Hematopoietic multipotent progenitor cell treated with erythropoietin and hydrocortisone succinate and interleukin-3 and kit ligand, for 6 days (in vitro differentiated cells): Measurements from ENCODE around the gene OSBPL8.
A peak's percentile ranks its signal among the peaks of the same experiment; 100 is the strongest.
"Not testable (repeated sequence)": the region's sequence is repeated elsewhere in the genome, so short reads cannot be mapped to it uniquely, and the experiment has no call there.

Experiments used
- DNase-seq: peaks from one replicate; pipeline ENCODE4 v3.0.0-alpha.2; 2015

OSBPL8 gene

DNA sequence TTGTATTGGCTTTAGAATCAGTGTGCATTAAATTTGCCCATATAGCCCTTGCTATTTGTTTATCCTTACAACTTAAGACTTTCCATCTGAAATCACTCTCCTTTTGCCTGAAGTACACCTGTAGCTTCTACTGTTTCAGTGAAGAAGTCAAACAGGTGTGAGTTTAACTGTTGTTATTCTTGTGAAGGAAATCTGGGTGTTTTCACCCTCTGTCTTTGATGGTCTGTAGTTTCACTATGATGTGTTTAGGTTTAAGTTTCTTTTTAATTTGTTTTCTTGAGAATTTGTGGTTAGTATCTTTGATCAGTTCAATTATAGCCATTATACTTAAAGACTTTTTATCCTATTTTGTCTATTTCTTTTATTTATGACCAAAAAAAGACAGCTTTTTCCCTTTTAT lies 142.5 kb downstream of the OSBPL8 start:
- DNase-seq = no peak

DNA sequence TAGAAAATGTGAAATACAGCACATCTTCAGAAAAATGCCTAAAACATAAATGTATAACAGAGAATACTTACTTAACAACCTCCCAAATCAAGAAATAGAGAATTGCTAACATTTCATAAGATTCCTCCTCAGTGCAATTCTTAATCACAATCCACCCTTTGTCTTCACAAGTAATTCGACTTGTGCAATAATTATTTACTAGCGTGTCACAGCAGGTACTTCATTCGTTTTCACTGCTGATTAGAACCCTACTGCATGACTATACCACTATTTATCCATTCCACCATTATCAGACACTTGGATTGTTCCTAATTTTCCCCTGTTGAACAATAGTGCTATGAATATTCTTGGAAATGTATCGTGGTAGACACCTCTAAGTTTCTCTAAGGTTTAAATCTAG lies 146.4 kb downstream of the OSBPL8 start:
- DNase-seq = no peak

DNA sequence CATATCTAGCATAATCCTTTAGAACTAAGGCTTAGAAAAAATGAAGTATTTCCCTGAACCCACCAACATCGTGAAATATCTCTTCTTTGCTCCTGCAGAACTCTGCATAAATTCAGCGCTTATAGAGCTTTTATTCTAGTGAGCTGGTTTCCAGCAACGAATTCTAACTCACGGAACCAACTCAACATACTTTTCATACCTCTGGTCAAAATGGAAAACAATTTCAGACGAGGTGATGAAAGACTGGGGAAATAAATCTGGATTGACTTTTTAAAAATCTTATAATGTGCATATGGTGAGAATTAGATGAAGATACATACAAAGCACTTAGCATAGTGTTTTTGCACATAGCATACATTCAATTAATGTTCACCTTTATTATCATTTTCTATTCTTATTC lies 148.8 kb downstream of the OSBPL8 start:
- no peak for DNase-seq

DNA sequence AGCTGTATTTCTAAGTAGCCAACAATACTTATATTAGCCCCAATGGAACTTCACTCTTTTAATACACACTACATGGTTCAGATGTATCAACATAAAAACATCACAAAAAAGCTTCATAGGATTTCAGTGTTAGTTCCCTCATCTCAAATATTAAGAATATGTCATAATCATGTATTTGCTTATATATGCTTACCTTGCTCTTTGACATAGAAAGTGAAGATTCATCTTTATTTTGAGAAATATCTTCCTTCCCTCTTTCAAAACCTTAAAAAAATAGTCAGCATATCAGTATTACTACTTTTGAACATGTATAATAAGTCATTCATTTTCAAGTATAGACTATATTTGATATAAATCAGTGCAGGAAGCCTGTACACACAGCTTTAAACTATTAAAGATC lies 149.2 kb downstream of the OSBPL8 start:
- DNase-seq = no peak

DNA sequence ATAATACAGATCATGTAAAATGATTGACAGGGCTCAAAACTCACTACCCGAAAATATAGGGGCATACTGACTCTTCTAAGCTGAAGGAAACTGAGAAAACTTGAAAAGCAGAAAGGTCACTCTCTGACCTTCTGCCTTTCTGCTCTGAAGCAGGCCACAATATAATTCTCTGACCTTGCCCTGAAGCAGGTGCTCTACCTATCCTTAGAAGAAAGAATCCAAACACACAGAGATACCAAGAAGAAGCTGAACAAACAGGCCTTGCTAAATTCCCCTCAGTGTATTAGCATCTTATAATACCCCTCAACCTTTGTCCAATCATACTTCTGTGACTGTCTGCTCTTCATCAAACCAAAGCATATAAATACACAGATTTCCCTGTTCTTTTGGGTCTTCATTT lies 150.5 kb downstream of the OSBPL8 start:
- DNase-seq = no peak

DNA sequence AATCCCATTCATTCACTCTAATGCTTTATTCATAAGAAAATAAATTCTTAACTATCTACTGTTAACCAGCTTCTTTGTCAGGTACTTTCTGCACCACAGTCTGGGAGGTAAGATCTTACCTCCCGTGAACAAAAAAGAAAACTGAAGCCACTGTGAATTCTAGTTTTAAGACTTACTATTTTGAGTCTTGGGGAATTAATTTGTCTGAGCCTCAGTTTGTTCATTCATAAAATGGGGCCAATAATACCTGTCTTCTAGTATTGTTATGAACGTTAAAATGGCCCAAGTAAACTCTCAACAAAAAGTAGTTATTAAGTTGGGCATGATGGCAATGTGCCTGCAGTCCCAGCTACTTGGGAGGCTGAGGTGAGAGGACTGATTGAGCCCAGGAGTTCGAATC lies 151.9 kb downstream of the OSBPL8 start:
- DNase-seq = no peak

DNA sequence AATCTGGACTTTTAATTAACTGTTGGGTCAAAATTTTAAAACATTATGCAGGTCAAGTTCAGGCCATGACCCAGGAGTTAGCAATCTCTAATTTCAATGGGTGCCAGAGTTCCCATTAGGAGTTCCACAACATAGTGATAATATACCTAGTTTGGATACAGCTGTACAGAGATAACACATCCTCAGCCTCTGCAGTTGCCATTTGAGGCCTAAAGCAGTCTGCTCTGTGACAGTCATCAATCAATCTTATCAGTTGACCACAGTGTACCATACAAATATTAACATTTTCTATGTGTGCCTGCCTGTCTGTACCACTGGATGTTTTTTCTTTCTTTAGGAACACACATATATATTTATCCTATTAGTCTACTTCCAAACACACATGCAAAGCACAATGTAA lies 157.3 kb downstream of the OSBPL8 start:
- DNase-seq = peak; percentile 66

DNA sequence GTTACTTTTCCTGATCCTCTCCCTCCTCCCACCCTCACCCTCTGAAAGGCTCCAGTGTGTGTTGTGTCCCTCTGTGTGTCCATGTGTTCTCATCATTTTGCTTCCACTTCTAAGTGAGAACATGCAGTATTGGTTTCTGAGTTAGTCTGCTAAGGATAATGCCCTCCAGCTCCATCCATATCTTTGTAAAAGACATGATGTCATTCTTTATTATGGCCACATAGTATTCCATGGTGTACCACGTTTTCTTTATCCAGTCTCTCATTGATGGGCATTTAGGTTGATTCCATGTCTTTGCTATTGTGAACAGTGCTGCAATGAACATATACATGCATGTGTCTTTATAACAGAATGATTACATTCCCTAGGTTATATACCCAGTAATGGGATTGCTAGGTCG lies 159.4 kb downstream of the OSBPL8 start:
- DNase-seq = no peak

DNA sequence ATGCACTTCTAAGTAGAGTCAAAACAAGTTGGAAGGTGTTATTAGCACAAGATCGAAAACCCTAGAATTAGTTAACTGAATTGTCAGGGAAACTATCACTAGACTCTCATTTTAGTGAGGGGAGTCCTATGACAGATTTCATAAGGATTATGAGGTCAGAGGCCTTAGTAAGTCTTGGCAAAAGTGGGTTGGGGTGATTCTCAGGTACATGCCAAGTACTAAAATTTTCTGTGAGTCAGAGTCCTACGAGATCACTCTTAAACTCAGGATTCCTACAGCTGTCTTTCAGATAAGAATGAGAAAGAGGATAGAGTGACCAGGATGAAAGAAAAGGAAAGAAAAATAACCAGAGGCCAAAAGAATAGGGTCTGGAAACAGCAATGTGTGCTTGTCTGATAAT lies 160.5 kb downstream of the OSBPL8 start:
- DNase-seq = no peak

DNA sequence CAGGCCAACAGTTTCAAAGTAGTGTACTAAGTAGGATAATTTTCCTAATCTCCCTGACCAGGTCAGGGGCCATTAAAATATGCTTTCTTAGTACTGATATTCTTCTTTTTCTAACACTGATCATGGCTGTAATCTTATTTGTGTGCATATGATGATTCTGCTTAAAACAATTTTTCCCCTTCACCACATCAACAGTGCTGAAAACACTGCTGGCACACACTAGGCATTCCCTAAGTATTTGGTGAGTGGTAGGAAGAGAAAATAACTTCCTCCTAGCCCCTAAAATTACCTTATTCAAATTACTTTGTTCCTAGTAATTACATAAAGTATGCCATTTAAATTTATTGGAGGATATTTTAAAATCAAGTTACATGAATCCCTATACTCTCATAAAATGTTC lies 161.5 kb downstream of the OSBPL8 start:
- DNase-seq = no peak

DNA sequence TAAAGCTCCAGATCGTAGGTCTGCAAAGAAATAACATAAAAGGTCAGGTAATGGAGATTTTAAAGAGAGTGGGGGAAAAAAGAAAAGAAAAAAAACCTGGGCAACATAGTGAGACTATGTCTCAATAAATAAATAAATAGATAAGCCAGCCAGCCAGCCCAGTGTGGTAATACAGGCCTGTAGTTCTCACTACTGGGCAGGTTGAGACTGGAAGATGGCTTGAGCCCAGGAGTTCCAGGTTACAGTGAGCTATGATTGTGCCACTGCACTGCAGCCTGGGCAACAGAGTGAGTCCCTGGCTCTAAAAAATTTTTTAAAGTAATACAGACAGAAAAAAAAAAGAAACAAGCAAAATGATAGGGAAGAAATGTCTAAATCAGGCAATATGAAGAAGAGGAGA lies 168.1 kb downstream of the OSBPL8 start:
- DNase-seq = no peak

DNA sequence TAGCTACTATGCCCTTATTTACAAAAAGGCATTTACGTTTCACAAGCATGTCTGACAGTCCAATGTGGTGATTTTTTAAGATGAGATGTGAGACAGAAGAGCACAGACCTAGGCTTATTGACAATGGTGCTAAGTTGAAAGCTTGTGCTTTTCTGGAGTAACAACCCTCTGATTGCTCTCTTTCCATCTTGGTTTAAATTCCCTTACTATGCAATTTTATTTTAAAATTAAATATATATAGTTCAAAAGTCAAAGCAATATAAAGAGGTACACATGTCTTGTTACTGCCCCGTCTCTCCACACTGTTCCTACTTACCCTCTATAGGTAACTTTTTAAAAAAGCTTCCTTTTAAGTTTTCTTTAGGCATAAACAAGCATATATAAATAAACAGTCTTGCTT lies 172.0 kb downstream of the OSBPL8 start:
- DNase-seq = no peak

DNA sequence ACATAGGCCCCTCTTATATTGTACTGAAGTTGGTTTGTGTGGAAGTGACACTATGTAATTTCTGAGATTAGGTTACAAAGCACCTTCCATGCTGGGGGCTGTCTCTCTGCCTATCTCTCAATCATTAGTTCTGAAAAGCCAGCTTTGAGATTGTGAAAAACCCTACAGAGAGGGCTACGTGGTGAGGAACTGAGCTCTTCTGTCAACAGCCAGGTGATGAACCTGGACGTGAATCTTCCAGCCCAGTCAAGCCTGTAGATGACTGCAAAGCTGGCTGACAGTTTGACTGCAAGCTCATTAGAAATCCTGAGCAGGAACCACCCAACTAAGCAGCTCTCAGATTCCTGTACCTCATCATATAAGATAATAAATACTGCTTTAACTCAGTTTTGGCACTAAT lies 175.0 kb downstream of the OSBPL8 start:
- DNase-seq = no peak

DNA sequence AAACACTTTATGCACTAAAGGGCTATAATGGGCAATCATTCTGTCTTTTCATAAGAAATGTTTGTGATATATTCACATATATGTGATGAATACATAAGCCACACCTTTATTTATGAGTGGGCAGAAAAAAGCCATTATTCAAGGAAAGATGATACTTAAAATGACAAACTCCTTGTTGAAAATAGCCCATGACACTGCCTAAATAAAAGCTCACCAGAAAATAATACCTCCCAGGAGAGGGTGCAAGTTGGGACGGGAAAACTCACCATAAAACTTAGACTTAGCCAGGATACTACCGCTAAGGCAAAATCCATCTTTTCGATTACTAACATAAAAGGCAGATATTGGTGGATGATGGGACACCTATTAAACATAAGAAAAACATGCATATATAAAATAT lies 175.6 kb downstream of the OSBPL8 start:
- no peak for DNase-seq

DNA sequence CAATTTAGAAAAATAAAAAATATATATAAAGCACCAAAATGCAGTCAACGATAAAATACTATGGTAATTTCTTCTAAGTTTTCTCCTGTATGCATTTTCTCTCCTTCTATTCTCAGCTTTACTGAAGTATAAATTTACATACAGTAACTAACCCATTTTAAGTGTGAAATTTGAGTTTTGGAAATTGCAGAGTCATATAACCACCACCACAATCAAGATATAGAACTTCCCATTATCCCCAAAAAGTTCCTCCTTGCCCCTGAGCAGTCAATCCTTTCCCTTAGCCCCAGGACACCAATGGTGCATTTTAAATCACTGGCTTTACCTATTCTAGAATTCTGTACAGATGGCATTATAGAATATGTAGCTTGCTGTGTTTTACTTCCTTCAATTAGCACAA lies 180.3 kb downstream of the OSBPL8 start:
- DNase-seq = no peak

DNA sequence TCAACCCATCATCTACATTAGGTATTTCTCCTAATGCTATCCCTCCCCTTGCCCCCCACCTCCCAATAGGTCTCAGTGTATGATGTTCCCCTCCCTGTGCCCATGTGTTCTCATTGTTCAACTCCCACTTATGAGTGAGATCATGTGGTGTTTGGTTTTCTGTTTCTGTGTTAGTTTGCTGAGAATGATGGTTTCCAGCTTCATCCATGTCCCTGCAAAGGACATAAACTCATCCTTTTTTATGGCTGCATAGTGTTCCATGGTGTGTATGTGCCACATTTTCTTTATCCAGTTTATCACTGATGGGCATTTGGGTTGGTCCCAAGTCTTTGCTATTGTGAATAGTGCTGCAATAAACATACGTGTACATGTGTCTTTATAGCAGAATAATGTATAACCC lies 182.7 kb downstream of the OSBPL8 start:
- not testable (repeated sequence) for DNase-seq

DNA sequence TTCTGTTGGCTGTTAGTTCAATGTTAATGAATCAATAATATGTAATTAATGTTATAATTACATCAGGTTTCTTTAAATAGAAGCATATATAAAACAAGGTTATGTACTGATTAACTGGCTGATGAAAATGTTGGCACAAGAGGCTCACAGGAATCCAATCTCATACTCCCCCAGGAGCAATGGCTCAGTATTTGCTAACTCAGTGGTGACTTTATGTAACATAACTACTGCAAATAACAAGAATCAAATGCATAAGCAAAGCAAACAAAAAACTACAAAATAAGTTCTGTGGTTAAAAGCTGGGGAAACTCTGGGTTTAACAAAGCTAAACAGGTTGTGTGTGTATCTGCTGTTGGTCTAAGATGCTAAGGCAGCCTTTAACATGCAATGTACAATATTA lies 183.6 kb downstream of the OSBPL8 start:
- no peak for DNase-seq

DNA sequence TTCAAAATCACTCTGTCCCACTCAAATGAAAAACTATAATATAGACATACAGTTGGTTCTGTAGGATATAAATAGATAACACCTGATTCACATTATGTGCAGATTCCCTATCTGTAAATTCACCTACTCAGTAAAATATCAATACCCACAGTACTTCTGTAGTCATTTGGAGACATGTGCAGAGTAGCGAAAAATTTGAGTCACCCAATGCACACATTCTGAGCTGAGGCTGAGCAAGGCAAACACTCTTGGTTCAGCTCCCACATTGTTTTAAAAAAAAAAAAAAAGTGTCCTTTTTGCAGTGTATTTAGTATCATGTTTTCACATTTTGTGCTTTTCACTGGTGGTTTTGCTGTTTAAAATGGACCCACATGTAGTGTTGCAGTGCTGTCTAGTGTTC lies 184.1 kb downstream of the OSBPL8 start:
- DNase-seq = no peak

DNA sequence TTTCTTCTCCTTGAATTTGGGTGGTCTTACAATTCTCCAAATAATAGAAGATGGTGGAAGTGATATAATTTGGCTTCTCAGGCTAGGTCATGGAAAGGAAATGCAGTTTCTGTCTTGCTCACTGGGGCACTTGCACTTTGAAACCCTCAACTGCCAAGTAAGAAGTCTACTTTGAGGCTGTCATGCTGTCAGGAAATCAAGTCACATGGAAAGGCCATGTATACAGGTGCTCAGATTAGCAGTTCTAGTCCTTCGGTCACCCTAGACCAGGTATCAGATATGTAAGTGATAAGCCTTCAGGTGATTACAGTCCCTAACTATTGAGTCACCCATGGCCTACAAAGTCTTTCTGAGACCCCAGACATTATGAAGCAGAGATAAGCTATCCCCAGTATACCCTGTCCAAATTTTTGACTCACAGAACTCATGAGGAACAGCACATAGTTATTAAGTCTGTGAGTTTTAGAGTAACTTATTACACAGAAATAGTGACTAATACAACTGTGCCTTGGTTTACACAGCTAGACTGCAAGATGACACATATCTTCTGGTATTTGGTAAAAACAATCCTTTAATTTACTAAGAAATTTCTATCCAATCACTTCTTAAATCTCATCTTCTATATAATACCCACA lies 185.1 kb downstream of the OSBPL8 start:
- no peak for DNase-seq

DNA sequence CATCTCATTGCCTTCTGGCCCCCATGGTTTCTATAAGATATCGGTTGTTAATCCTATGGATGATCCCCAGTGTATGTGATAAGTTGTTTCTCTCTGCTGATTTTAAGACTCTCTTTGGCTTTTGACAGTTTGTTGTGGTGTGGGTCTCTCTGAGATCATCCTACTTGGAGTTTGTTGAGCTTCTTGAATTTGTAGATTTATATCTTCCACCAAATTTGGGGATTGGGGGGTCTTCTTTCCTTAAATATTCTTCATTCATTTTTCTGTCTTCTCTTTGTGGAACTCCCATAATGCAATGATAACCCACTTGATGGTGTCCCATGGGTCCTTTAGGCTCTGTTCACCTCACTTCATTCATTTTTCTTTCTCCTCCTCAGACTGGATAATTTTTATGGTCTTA lies 191.3 kb downstream of the OSBPL8 start:
- no peak for DNase-seq

DNA sequence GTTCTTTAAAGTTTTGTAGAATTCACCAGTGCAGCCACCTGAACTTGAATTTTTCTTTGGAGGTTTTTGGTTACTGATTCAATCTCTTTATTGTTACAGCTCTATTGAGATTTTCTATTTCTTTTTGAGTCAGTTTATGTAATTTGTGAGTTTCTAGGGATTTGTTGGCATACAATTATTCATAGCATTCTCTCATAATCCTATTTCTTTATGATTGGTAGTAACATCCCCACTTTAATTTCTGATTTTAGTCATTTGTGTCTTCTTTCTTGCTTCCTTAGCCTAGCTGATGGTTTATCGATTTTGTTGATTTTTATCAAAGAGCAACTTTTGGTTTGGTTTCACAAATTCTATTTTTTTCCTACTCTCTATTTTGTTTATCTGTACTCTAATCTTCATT lies 193.4 kb downstream of the OSBPL8 start:
- DNase-seq = no peak

DNA sequence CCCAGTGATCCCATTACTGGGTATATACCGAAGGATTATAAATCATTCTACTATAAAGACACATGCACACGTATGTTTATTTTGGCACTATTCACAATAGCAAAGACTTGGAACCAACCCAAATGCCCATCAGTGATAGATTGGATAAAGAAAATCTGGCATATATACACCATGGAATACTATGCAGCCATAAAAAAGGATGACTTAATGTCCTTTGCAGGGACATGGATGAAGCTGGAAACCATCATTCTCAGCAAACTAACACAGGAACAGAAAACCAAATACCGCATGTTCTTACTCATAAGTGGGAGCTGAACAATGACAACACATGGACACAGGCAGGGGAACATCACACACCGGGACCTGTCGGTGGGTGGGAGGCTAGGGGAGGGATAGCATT lies 195.4 kb downstream of the OSBPL8 start:
- DNase-seq = not testable (repeated sequence)

DNA sequence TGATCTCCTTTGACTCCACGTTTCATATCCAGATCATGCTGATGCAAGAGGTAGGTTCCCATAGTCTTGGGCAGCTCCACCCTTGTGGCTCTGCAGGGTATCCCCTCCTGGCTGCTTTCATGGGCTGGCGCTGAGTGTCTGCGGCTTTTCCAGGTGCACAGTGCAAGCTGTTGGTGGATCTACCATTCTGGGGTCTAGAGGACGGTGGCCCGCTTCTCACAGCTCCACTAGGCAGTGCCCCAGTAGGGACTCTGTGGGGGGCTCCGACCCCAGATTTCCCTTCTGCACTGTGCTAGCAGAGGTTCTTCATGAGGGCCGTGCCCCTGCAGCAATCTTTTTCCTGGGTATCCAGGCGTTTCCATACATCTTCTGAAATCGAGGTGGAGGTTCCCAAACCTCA lies 199.3 kb downstream of the OSBPL8 start:
- no peak for DNase-seq

DNA sequence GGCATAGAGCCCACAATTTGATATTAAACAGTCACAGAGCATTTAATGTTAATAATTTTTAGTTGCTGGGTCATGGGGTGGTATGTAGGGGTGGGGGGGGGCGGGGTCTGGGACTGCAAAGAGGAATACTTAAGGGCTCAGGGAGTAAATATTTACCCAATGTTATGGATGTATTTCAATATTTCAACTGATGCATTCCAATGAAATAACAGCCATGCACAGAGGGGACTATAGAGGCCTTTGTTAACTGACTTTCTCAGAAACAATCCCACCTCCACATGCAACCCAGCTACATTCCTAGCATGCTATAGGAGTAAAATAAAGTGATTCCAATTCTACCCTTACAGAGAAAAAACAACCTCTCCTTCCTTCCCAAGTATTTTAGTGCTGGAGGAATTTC lies 203.5 kb downstream of the OSBPL8 start:
- no peak for DNase-seq

DNA sequence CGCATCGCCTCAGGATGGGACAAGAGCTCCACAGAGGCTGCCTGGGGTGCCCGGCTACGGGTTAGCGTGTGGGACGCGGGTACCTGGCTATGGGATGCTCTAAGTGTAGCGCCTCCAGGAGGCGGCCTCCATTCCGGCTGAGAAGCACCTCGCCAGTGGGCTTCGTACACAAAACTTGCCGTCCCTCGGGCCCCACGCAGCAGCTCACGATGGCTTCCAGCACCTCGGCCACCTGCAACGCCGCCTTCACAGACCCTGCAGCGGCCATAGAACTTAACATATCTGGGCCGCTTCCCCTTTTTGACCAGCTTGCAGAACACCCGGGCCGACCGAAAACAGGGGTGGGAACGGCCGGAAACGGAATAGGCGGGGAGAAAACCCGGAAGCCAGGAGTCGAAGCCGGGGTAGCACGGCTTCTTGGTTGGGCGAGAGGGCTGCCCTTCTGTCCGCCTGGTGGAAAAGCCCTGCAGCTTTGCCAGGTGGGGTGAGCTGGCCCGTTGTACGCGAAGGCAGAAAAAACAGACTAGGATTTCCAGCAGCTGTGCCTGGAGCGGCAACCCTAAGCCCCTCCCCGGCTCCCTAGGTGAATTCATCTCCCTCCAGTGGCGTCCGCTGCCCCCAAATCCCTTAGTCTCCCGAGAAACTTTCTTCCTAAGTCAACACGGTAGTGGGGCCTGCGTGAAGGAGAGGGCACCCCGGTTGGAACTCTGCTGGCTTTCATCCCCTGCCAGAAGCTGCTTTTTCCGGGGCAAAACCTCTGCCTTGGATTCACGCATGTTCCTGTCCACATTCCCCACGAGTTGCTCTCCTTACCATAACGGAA lies 211.3 kb downstream of the OSBPL8 start, which contains the start of gene BBS10:
BBS10 (minus strand) TSS at position 337 of the 823 bp plus-strand sequence; CDS start at position 280, 57 bp downstream.
- peak; percentile 97 for DNase-seq
